GM18951 (cell line): ENCODE data around the gene EP400.

Experiments used
- POLR2A ChIP-seq: IDR thresholded peaks from 4 replicates; pipeline ENCODE4 v1.6.1; 2011; ENCODE audit warnings: mild to moderate bottlenecking; ENCODE audit not compliant: insufficient read length, insufficient read depth; ENCODE audit errors: extremely low read depth
- in situ Hi-C: fragments of 300-500 bp; cut with MboI; formaldehyde crosslinking; loops from one replicate; pipeline ENCODE4 v1.12.0; 2022; ENCODE audit warnings: low sequenced_read_pairs, mixed read lengths, inconsistent platforms; ENCODE audit not compliant: unreplicated experiment

Gene EP400

DNA sequence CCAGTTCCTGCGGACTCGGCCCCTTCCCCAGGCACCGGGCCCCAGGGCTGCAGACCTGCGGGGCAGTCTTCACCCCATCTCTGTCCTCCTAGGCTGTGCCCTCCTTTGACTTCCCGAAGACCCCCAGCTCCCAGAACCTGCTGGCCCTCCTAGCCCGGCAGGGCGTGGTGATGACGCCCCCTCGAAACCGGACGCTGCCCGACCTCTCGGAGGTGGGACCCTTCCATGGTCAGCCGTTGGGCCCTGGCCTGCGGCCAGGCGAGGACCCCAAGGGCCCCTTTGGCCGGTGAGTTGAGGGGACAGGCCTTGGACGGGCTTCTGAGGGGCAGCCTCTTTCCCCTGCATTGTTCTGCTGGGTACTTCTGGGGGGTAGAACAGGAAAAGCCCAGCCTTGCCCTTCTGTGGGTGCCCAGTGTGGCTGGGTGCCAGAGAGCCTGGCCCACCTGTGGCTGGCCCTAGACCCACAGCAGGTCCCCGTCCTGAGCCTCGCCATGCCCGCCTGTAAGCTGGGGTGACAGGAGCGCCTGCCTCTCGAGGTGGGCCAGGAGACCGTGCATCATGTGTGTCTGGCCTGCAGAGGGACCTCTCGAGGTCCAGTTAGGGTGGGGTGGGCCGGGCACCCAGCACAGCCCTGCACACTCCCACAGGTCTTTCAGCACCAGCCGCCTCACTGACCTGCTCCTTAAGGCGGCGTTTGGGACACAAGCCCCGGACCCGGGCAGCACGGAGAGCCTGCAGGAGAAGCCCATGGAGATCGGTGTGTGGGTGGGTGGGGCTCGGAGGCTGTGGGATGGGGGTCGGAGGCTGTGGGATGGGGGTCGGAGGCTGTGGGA lies 33.2 kb upstream of the EP400 start:
- TF ChIP-seq POLR2A, result no peak
- in situ Hi-C loops, result no loop called here

DNA sequence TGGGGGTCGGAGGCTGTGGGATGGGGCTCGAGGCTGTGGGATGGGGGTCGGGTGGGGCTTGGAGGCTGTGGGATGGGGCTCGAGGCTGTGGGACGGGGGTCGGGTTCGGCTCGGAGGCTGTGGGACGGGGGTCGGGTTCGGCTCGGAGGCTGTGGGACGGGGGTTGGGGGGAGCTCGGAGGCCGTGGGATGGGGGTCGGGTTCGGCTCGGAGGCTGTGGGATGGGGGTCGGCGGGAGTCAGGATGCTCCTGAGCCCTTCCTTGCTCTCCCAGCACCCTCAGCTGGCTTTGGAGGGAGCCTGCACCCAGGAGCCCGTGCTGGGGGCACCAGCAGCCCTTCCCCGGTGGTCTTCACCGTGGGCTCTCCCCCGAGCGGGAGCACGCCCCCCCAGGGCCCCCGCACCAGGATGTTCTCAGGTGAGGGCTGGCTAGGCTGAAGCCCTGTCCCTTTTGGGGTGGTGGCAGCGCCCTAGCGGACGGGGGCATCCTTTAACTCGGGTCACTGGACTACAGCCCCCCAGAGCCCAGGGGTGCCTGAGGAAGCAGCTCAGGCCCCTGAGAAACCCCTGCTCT lies 32.5 kb upstream of the EP400 start:
- in situ Hi-C loops, result no loop called here
- TF ChIP-seq POLR2A, result no peak

GRCh38 chr12:131917711-131918306 lies 31.9 kb upstream of the EP400 start:
- TF ChIP-seq POLR2A, result no peak
- in situ Hi-C loops, result no loop called here

GRCh38 chr12:131918311-131919050 lies 31.3 kb upstream of the EP400 start:
- TF ChIP-seq POLR2A, result no peak
- in situ Hi-C loops, result no loop called here

DNA sequence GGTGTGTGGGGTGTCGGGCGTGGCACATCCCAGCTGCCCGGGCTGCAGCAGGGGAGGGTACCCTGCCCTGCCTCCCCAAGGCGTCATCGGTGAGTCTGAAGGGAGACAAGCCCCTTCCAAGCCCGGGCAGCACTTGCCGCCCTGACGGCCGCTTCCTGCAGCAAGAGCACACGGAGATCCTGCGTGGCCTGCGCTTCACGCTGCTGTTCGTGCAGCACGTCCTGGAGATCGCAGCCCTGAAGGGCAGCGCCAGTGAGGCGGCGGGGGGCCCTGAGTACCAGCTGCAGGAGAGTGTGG lies 30.7 kb upstream of the EP400 start:
- TF ChIP-seq POLR2A, result no peak
- in situ Hi-C loops, result no loop called here

DNA sequence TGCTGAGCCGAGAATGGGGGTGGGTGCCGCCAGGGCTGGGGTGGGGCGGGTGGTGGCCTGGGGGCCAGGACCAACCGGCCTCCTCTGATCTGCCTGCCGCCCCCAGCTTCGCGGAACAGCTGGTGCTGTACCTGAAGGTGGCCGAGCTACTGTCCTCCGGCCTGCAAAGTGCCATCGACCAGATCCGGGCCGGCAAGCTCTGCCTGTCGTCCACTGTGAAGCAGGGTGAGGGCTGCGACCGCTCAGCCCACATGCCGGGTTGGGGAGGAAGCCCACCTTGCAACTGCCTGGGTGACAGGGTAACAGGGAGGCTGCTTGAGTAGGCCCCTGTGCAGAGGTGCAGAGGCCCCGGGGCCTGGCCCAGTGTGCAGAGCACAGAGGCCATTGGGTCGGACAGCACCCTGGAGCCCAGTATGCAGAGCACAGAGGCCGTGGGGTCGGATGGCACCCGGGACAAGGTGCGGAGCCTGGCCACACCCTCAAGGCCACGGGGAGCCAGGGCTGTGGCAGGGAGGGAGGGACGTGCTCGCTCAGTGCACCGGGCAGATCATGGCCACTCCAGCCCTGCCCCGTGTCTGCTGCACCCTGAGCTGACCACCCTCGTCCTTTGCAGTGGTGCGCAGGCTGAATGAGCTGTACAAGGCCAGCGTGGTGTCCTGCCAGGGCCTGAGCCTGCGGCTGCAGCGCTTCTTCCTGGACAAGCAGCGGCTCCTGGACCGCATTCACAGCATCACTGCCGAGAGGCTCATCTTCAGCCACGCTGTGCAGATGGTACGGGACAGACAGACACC lies 30.2 kb upstream of the EP400 start:
- in situ Hi-C loops, result no loop called here
- TF ChIP-seq POLR2A, result no peak

GRCh38 chr12:131920157-131920508 lies 29.6 kb upstream of the EP400 start:
- no peak for TF ChIP-seq POLR2A
- in situ Hi-C loops, result no loop called here

GRCh38 chr12:131920902-131921840 lies 28.6 kb upstream of the EP400 start:
- no peak for TF ChIP-seq POLR2A
- in situ Hi-C loops, result no loop called here

DNA sequence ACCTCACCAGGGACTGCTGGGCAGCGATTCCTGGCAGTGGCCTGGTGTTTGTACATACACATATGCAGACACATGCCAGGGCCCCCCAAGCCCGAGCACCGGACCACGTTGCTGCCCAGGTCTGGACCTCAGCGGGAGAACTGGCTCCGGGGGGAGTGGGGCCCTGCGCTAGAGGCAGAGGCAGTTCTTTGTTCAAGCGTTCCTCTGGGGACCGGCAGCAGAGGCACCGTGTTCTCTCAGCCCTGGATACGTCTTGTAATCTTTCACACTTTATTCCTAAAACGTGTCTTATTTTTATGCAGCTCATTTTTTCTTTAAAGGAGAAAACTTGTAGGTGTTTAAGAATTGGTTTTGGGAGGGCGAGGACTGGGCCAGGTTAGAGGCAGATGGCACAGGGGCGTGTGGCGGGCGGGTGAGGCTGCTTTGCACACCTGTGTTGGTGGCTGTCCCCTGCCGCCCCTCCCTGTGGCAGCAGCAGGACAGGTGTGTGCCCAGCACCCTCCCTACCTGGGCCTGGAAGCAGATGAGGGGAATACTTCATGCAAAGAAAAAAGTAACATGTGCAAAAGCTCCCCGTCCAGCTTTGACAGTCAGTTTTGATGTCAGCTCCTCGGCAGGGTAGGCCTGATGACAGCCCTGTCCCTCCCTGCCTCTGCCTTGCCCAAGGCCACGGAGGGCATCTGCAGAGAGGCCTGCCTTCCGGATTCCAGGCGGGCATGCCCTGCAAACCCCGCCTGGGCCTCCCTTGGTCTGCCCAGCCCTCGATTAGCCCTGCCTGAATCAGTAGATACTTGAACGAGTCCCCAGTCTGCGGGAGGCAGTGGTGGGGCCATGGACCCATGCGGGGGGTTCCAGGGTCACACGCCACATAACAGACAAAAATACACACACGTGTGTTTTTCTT lies 27.6 kb upstream of the EP400 start:
- no peak for TF ChIP-seq POLR2A
- in situ Hi-C loops, result no loop called here

- in situ Hi-C loops, result no loop called here
- TF ChIP-seq POLR2A, result no peak
Measured at GRCh38 chr12:131922772-131923171, 27.0 kb upstream of the EP400 start.

DNA sequence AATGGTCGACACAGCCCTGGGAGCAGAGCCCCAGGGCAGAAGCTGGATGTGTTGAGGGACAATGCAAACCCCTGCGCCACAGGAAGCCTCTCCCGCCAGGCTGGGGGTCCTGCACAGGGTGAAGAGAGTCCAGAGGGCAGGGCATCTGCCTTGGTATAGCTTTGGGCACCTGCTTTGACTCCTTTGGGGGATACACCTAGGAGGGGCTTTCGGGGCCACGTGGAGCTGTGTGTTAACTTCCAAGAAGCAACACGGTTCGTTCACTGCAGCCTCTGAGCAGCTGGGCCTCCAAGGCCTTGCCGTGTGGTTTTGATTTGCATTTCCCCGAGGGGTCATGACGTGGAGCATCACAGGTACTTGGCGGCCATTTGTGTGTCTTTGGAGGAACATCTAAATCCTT lies 26.5 kb upstream of the EP400 start:
- TF ChIP-seq POLR2A, result no peak
- in situ Hi-C loops, result no loop called here
